Mesenchymal stem cell (in vitro differentiated cells and primary cell): Measurements from ENCODE around the gene SNX24. TPM values are rescaled to one million over a fixed set of nuclear protein-coding genes. Genes with fewer than 3 reads are reported as not detected.

Experiments
- DNase-seq: peaks from one replicate; pipeline ENCODE4 v3.0.0-alpha.2; 2013
- H2AFZ ChIP-seq: one replicate; pipeline ENCODE4 v1.6.1; 2013; ENCODE audit warnings: low read depth, mild to moderate bottlenecking, control low read depth, inconsistent platforms, low read length, moderate library complexity
- H2AK5ac ChIP-seq: 2 replicates; pipeline ENCODE4 v1.6.1; 2013; ENCODE audit warnings: low read length, moderate library complexity, mild to moderate bottlenecking, inconsistent platforms; ENCODE audit not compliant: severe bottlenecking
- H2BK120ac ChIP-seq: one replicate; pipeline ENCODE4 v1.6.1; 2013; ENCODE audit warnings: low read depth, mild to moderate bottlenecking, inconsistent platforms, low read length, moderate library complexity
- H2BK12ac ChIP-seq, 2 experiments: one replicate each; pipeline ENCODE4 v1.6.1; 2013; ENCODE audit warnings: inconsistent platforms in 2 of 2, low read length in 2 of 2, mild to moderate bottlenecking in 2 of 2, moderate library complexity in 2 of 2, control low read depth in 1 of 2
- H2BK15ac ChIP-seq: one replicate; pipeline ENCODE4 v1.6.1; 2013; ENCODE audit warnings: mild to moderate bottlenecking, low read depth, inconsistent platforms; ENCODE audit not compliant: poor library complexity, severe bottlenecking
- H2BK5ac ChIP-seq: 2 replicates; pipeline ENCODE4 v1.6.1; 2013; ENCODE audit warnings: low read depth, mild to moderate bottlenecking, low read length, control low read depth, inconsistent platforms; ENCODE audit not compliant: poor library complexity, severe bottlenecking
- H3K14ac ChIP-seq, 2 experiments: one replicate each; pipeline ENCODE4 v1.6.1; 2013; ENCODE audit warnings: inconsistent platforms in 2 of 2, low read length in 2 of 2, control low read depth in 1 of 2, mild to moderate bottlenecking in 1 of 2, moderate library complexity in 1 of 2
- H3K18ac ChIP-seq, 2 experiments: one replicate each; pipeline ENCODE4 v1.6.1; 2013; ENCODE audit warnings: inconsistent platforms in 2 of 2, low read length in 2 of 2, control low read depth in 1 of 2, low read depth in 1 of 2, mild to moderate bottlenecking in 1 of 2
- H3K23ac ChIP-seq, 2 experiments: one replicate each; pipeline ENCODE4 v1.6.1; 2013; ENCODE audit warnings: inconsistent platforms in 2 of 2, low read length in 2 of 2, mild to moderate bottlenecking in 2 of 2, moderate library complexity in 2 of 2, control low read depth in 1 of 2
- H3K27ac ChIP-seq: 2 replicates; pipeline ENCODE4 v1.5.1; 2013; ENCODE audit warnings: mild to moderate bottlenecking, moderate library complexity, low read length, control low read depth, inconsistent platforms; ENCODE audit not compliant: poor library complexity, severe bottlenecking
- H3K27me3 ChIP-seq, 2 experiments: 2 replicates each; pipeline versions ENCODE4 v1.6.1 to v1.7.0; 2013; ENCODE audit warnings: low read length in 2 of 2, mild to moderate bottlenecking in 2 of 2, moderate library complexity in 2 of 2, control low read depth in 1 of 2, inconsistent platforms in 1 of 2; ENCODE audit not compliant: control insufficient read depth in 1 of 2, insufficient read depth in 1 of 2
- H3K36me3 ChIP-seq, 2 experiments: 2 replicates each; pipeline versions ENCODE4 v1.6.1 to v1.7.0; 2013; ENCODE audit warnings: low read length in 2 of 2, control low read depth in 1 of 2, inconsistent platforms in 1 of 2, low read depth in 1 of 2, mild to moderate bottlenecking in 1 of 2; ENCODE audit not compliant: insufficient read depth in 2 of 2, control insufficient read depth in 1 of 2
- H3K4ac ChIP-seq, 2 experiments: one replicate each; pipeline ENCODE4 v1.6.1; 2013; ENCODE audit warnings: inconsistent platforms in 2 of 2, low read length in 2 of 2, mild to moderate bottlenecking in 2 of 2, moderate library complexity in 2 of 2, control low read depth in 1 of 2, low read depth in 1 of 2
- H3K4me1 ChIP-seq: 2 replicates; pipeline ENCODE4 v1.6.1; 2013; ENCODE audit warnings: low read depth, low read length, control low read depth; ENCODE audit not compliant: control insufficient read depth, insufficient read depth
- H3K4me2 ChIP-seq: 2 replicates; pipeline ENCODE4 v1.6.1; 2013; ENCODE audit warnings: low read length, mild to moderate bottlenecking, inconsistent platforms; ENCODE audit not compliant: poor library complexity, severe bottlenecking
- H3K4me3 ChIP-seq, 2 experiments: 2 replicates each; pipeline versions ENCODE4 v1.5.1 to v1.7.0; 2013; ENCODE audit warnings: low read length in 2 of 2, mild to moderate bottlenecking in 2 of 2, control low read depth in 1 of 2, low read depth in 1 of 2; ENCODE audit not compliant: insufficient read depth in 1 of 2
- H3K79me1 ChIP-seq: replicated peaks from 2 replicates; pipeline ENCODE4 v1.6.1; 2013; ENCODE audit warnings: mild to moderate bottlenecking, control low read depth, low read length, inconsistent platforms; ENCODE audit not compliant: poor library complexity, severe bottlenecking
- H3K9ac ChIP-seq: 2 replicates; pipeline ENCODE4 v1.7.0; 2013; ENCODE audit warnings: mild to moderate bottlenecking, low read length, moderate library complexity
- H3K9me3 ChIP-seq: 2 replicates; pipeline ENCODE4 v1.7.0; 2013; ENCODE audit warnings: mild to moderate bottlenecking, low read length; ENCODE audit not compliant: control insufficient read depth
- H4K8ac ChIP-seq: one replicate; pipeline ENCODE4 v1.6.1; 2013; ENCODE audit warnings: inconsistent platforms, mild to moderate bottlenecking, low read length, moderate library complexity
- H4K91ac ChIP-seq: one replicate; pipeline ENCODE4 v1.6.1; 2013; ENCODE audit warnings: mild to moderate bottlenecking, low read length, inconsistent platforms
- WGBS: methylation state at CpG from one replicate; pipeline ENCODE4 v1.1.7; 2013; ENCODE audit warnings: mixed read lengths; 5-methylcytosine and 5-hydroxymethylcytosine counted together
- polyA plus RNA-seq, 2 experiments: library from polyadenylated mRNA; stranded (reverse); fragments of 200-250 nt; gene quantifications; one replicate each; pipeline ENCODE4 v1.2.3, GENCODE V29; 2013

Gene SNX24, protein sequence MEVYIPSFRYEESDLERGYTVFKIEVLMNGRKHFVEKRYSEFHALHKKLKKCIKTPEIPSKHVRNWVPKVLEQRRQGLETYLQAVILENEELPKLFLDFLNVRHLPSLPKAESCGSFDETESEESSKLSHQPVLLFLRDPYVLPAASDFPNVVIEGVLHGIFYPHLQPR
- polyA plus RNA-seq (2013, experiment 1 of 2), result 22.7 TPM
- polyA plus RNA-seq (2013, experiment 2 of 2), result 25.6 TPM

DNA sequence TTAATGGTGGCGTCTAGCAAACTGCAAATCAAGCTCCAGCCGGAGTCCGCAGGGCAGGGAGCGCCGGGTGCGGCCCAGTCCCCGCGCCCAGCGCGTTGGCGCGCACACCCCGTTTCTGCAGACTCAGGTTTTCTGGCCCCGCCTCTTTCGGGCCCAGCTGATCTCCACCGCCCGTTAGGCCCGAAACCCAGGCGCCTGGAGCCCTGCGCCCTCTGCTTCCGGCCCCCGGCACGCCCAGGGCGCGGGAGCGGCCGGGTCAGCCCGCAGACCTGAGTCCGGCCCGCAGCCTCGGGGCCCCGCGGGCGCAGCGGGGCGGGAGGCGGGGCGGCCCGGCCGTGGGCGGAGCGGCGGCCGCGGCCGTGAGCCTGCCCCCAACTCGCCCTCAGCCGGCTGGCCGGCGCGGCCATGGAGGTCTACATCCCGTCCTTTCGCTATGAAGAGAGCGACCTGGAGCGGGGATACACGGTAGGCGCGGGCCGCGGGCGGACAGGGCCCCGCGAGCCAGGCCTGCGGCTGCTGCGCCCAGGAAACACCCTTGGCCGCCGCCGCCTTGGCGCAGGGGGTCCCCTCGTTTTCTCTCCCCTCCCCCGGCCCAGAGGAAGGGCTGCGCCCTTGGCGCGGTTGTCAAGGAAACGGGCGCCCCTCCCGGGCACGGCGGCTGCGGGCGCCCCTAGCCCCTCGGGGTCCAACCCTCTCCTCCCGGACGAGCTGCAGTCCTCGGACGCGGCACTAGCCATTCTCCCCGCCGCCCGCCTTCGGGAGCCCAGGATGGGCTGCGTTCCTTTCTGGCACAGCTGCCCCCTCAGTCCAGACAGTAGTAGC lies at the start of gene SNX24:
Gene SNX24 (plus strand): TSS at position 385 of the 822 bp plus-strand sequence. CDS start 21 bp downstream, at position 406.
- Histone ChIP-seq H3K18ac (peak within 1 kb of the TSS; percentile 92 to 98), H2BK120ac (peak within 1 kb of the TSS; percentile 97), H3K4me1 (peaks cover 4% of the 10 kb centered on the region), H2BK5ac (peak within 1 kb of the TSS; percentile 96), H3K4me2 (peak within 1 kb of the TSS; percentile 86), H3K9ac (peak within 1 kb of the TSS; percentile 94), H3K4ac (peak within 1 kb of the TSS; percentile 47 to 87), H3K27ac (peak within 1 kb of the TSS; percentile 94), H2AK5ac (no peak within 1 kb of the TSS), H2BK12ac (peak within 1 kb of the TSS in 1 of 2 experiments; percentile 90), H3K14ac (peak within 1 kb of the TSS in 1 of 2 experiments; percentile 73), H2AFZ (peak within 1 kb of the TSS; percentile 90), H4K8ac (peak within 1 kb of the TSS; percentile 90), H3K79me1 (peaks cover 7% of the 10 kb centered on the region), H3K36me3 (no peaks in the 10 kb centered on the region), H3K9me3 (no peaks in the 10 kb centered on the region), H3K4me3 (peak within 1 kb of the TSS; percentile 88 to 96), H3K27me3 (no peaks in the 10 kb centered on the region), H3K23ac (peak within 1 kb of the TSS in 1 of 2 experiments; percentile 34), H4K91ac (peak within 1 kb of the TSS; percentile 89), H2BK15ac (peak within 1 kb of the TSS; percentile 99)
- WGBS, result under 1% methylated on average over 66 of the region's 92 CpGs
- peak; percentile 71 for DNase-seq

GRCh38 chr5:122805481-122805880 lies 39.9 kb upstream of the SNX24 start:
- Histone ChIP-seq H2BK15ac (no peak overlapping the region), H3K36me3 (peaks cover 3 to 88% of the 10 kb centered on the region in 2 experiments), H3K9ac (no peak overlapping the region), H3K4ac (no peak overlapping the region), H4K8ac (no peak overlapping the region), H2BK12ac (no peak overlapping the region), H3K14ac (no peak overlapping the region), H2BK120ac (no peak overlapping the region), H3K27ac (no peak overlapping the region), H2AK5ac (no peak overlapping the region), H3K23ac (no peak overlapping the region), H3K4me1 (no peaks in the 10 kb centered on the region), H2BK5ac (no peak overlapping the region), H3K79me1 (peaks cover 4% of the 10 kb centered on the region), H2AFZ (no peak overlapping the region), H3K27me3 (no peaks in the 10 kb centered on the region), H4K91ac (no peak overlapping the region), H3K9me3 (peaks cover 6% of the 10 kb centered on the region), H3K4me3 (no peak overlapping the region), H3K4me2 (no peak overlapping the region), H3K18ac (no peak overlapping the region)
- peak; percentile 43 for DNase-seq
- 100% methylated on average over 1 of the region's 2 CpGs for WGBS

DNA sequence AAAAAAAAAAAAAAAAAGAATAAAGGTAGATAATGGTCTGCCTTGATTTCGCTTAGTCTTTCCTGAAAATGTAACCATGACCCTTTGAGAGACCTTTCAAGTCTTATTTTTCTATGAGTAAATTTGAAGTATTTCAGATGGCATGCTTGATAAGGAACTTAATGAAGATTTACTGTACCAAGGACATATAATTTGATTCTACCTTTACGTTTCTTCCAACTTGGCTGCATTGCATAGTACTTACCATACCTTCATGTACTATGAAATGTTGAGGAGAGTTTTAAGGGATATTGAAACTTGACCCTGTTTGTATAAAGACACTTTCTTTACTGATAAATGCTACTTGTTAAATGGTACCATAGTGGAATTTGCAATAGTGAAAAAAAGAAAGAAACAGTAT lies 35.0 kb upstream of the SNX24 start:
- no peak for DNase-seq
- H2BK120ac ChIP-seq, result no peak overlapping the region
- no peaks in the 10 kb centered on the region for H3K27me3 ChIP-seq
- no peaks in the 10 kb centered on the region for H3K4me1 ChIP-seq
- no peak overlapping the region for H2BK12ac ChIP-seq
- no peak overlapping the region for H3K23ac ChIP-seq
- no peak overlapping the region for H3K4ac ChIP-seq
- no peak overlapping the region for H4K91ac ChIP-seq
- peaks cover 2% of the 10 kb centered on the region for H3K79me1 ChIP-seq
- H4K8ac ChIP-seq, result no peak overlapping the region
- H3K9me3 ChIP-seq, result peaks cover under 1% of the 10 kb centered on the region
- H2BK5ac ChIP-seq, result no peak overlapping the region
- H3K36me3 ChIP-seq, result peaks cover 0 to 74% of the 10 kb centered on the region in 2 experiments
- no peak overlapping the region for H3K27ac ChIP-seq
- H3K9ac ChIP-seq, result no peak overlapping the region
- no peak overlapping the region for H2BK15ac ChIP-seq
- no peak overlapping the region for H3K18ac ChIP-seq
- H3K14ac ChIP-seq, result no peak overlapping the region
- no CpG with 5 or more reads among the region's 2 CpGs for WGBS
- H3K4me3 ChIP-seq, result no peak overlapping the region
- H2AK5ac ChIP-seq, result no peak overlapping the region
- H3K4me2 ChIP-seq, result no peak overlapping the region
- H2AFZ ChIP-seq, result no peak overlapping the region

GRCh38 chr5:122815218-122815767 lies 30.1 kb upstream of the SNX24 start:
- Histone ChIP-seq H3K36me3 (peaks cover 4 to 76% of the 10 kb centered on the region in 2 experiments), H2BK120ac (no peak overlapping the region), H3K4me2 (no peak overlapping the region), H2AK5ac (no peak overlapping the region), H2BK12ac (no peak overlapping the region), H2BK5ac (no peak overlapping the region), H3K4me3 (no peak overlapping the region), H3K18ac (no peak overlapping the region), H3K4ac (no peak overlapping the region), H2BK15ac (no peak overlapping the region), H3K9ac (no peak overlapping the region), H4K91ac (no peak overlapping the region), H3K27ac (no peak overlapping the region), H3K27me3 (no peaks in the 10 kb centered on the region), H2AFZ (no peak overlapping the region), H3K23ac (no peak overlapping the region), H3K9me3 (no peaks in the 10 kb centered on the region), H3K79me1 (no peaks in the 10 kb centered on the region), H3K4me1 (no peaks in the 10 kb centered on the region), H3K14ac (no peak overlapping the region), H4K8ac (no peak overlapping the region)
- DNase-seq, result no peak
- 88% methylated on average over 1 of the region's 3 CpGs for WGBS
